EH (cell line): ENCODE data around the gene R3HDM1.
"Not testable (repeated sequence)": the region's sequence is repeated elsewhere in the genome, so short reads cannot be mapped to it uniquely, and the experiment has no call there.

Experiments
- DNase-seq: peaks from one replicate; pipeline ENCODE4 v3.0.0-alpha.2; 2015; ENCODE audit warnings: low read depth

R3HDM1 gene

GRCh38 chr2:135709992-135710391, 178.7 kb downstream of the R3HDM1 start:
- peak; percentile 56 for DNase-seq

GRCh38 chr2:135715086-135715485, 183.8 kb downstream of the R3HDM1 start:
- not testable (repeated sequence) for DNase-seq

GRCh38 chr2:135728064-135728743, 196.9 kb downstream of the R3HDM1 start:
- DNase-seq = no peak

GRCh38 chr2:135732561-135732960, 201.3 kb downstream of the R3HDM1 start:
- no peak for DNase-seq

GRCh38 chr2:135733045-135733444, 201.8 kb downstream of the R3HDM1 start:
- no peak for DNase-seq

GRCh38 chr2:135736546-135736945, 205.3 kb downstream of the R3HDM1 start:
- DNase-seq = no peak

GRCh38 chr2:135740206-135740605, 208.9 kb downstream of the R3HDM1 start:
- DNase-seq = no peak

- no peak for DNase-seq
These were observed 209.7 kb downstream of the R3HDM1 start for GRCh38 chr2:135741043-135741394.

- peak; percentile 99 for DNase-seq
These were observed 210.4 kb downstream of the R3HDM1 start, which contains the start of gene UBXN4 for GRCh38 chr2:135741395-135742324. Gene UBXN4 (plus strand): TSS chr2:135741855. CDS start chr2:135741930, 75 bp downstream.

- DNase-seq = peak; percentile 64
These were observed 211.1 kb downstream of the R3HDM1 start for GRCh38 chr2:135742325-135742757.

- DNase-seq = peak; percentile 8
These were observed 212.6 kb downstream of the R3HDM1 start for GRCh38 chr2:135743860-135744259.

GRCh38 chr2:135744760-135745314, 213.6 kb downstream of the R3HDM1 start:
- peak; percentile 37 for DNase-seq

- peak; percentile 91 for DNase-seq
These were observed 214.3 kb downstream of the R3HDM1 start for GRCh38 chr2:135745545-135745944.

GRCh38 chr2:135755573-135755972, 224.3 kb downstream of the R3HDM1 start:
- DNase-seq = no peak

- no peak for DNase-seq
These were observed 225.4 kb downstream of the R3HDM1 start for GRCh38 chr2:135756692-135757091.

GRCh38 chr2:135762022-135762421, 230.7 kb downstream of the R3HDM1 start:
- DNase-seq = peak; percentile 10

- DNase-seq = no peak
These were observed 231.2 kb downstream of the R3HDM1 start for GRCh38 chr2:135762530-135762929.

GRCh38 chr2:135768863-135769262, 237.6 kb downstream of the R3HDM1 start:
- no peak for DNase-seq

GRCh38 chr2:135773319-135773718, 242.0 kb downstream of the R3HDM1 start:
- DNase-seq = no peak

- DNase-seq = peak; percentile 39
These were observed 242.6 kb downstream of the R3HDM1 start for GRCh38 chr2:135773917-135774316.
